ENCODE results near the gene APCDD1. TPM values are rescaled to one million over a fixed set of nuclear protein-coding genes. Genes with fewer than 3 reads are reported as not detected.
A peak's percentile ranks its signal among the peaks of the same experiment; 100 is the strongest.

APCDD1 gene
- total and polyA plus RNA-seq, 2 experiments from 2014 or later: 0.31 to 1.0 TPM

DNA sequence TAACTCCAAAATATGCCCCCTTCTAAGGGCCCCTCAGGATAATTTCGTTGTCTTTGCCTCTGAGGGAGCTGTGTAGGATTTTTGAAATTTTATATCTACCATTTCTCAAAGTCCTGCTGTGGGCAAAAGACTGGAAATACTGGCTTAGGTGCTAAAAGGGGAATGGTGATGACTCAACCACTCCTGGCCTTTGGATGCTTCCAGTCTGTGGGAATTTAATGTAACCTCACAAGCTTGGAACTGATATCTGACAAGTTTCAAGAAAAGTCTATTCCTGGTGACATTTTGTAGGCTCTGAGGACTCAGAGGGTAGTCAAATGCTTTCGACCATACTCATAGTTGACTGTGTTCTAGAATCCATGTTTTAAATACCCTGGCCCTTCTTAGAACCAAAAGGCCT, 3.4 kb upstream of the APCDD1 start (continued):
- TF ChIP-seq, protein P1, sequence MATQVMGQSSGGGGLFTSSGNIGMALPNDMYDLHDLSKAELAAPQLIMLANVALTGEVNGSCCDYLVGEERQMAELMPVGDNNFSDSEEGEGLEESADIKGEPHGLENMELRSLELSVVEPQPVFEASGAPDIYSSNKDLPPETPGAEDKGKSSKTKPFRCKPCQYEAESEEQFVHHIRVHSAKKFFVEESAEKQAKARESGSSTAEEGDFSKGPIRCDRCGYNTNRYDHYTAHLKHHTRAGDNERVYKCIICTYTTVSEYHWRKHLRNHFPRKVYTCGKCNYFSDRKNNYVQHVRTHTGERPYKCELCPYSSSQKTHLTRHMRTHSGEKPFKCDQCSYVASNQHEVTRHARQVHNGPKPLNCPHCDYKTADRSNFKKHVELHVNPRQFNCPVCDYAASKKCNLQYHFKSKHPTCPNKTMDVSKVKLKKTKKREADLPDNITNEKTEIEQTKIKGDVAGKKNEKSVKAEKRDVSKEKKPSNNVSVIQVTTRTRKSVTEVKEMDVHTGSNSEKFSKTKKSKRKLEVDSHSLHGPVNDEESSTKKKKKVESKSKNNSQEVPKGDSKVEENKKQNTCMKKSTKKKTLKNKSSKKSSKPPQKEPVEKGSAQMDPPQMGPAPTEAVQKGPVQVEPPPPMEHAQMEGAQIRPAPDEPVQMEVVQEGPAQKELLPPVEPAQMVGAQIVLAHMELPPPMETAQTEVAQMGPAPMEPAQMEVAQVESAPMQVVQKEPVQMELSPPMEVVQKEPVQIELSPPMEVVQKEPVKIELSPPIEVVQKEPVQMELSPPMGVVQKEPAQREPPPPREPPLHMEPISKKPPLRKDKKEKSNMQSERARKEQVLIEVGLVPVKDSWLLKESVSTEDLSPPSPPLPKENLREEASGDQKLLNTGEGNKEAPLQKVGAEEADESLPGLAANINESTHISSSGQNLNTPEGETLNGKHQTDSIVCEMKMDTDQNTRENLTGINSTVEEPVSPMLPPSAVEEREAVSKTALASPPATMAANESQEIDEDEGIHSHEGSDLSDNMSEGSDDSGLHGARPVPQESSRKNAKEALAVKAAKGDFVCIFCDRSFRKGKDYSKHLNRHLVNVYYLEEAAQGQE (IDR thresholded peaks at IDR 0.05; ENCODE audit: unreplicated experiment): no peak
- TF ChIP-seq STAT1 (IDR thresholded peaks at IDR 0.05; ENCODE audit: unreplicated experiment): no peak
- TF ChIP-seq, protein P2, sequence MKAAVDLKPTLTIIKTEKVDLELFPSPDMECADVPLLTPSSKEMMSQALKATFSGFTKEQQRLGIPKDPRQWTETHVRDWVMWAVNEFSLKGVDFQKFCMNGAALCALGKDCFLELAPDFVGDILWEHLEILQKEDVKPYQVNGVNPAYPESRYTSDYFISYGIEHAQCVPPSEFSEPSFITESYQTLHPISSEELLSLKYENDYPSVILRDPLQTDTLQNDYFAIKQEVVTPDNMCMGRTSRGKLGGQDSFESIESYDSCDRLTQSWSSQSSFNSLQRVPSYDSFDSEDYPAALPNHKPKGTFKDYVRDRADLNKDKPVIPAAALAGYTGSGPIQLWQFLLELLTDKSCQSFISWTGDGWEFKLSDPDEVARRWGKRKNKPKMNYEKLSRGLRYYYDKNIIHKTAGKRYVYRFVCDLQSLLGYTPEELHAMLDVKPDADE (IDR thresholded peaks at IDR 0.05): no peak
- no peak for TF ChIP-seq ZNF114 (CRISPR knock-in tag; IDR thresholded peaks at IDR 0.05)
- TF ChIP-seq EZH2phosphoT487 (IDR thresholded peaks at IDR 0.05; ENCODE audit: unreplicated experiment): no peak
- no peak for TF ChIP-seq ZNF331 (CRISPR knock-in tag; IDR thresholded peaks at IDR 0.05; ENCODE audit: low read depth)
- TF ChIP-seq CREB1 (CRISPR knock-in tag; IDR thresholded peaks at IDR 0.05; ENCODE audit: low read depth): no peak
- TF ChIP-seq POLR2AphosphoS5 (IDR thresholded peaks at IDR 0.05; ENCODE audit: low read depth): no peak
- TF ChIP-seq, protein P3, sequence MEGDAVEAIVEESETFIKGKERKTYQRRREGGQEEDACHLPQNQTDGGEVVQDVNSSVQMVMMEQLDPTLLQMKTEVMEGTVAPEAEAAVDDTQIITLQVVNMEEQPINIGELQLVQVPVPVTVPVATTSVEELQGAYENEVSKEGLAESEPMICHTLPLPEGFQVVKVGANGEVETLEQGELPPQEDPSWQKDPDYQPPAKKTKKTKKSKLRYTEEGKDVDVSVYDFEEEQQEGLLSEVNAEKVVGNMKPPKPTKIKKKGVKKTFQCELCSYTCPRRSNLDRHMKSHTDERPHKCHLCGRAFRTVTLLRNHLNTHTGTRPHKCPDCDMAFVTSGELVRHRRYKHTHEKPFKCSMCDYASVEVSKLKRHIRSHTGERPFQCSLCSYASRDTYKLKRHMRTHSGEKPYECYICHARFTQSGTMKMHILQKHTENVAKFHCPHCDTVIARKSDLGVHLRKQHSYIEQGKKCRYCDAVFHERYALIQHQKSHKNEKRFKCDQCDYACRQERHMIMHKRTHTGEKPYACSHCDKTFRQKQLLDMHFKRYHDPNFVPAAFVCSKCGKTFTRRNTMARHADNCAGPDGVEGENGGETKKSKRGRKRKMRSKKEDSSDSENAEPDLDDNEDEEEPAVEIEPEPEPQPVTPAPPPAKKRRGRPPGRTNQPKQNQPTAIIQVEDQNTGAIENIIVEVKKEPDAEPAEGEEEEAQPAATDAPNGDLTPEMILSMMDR (conservative IDR thresholded peaks at IDR 0.05; ENCODE audit: low read depth in 2 of 2): no peak

DNA sequence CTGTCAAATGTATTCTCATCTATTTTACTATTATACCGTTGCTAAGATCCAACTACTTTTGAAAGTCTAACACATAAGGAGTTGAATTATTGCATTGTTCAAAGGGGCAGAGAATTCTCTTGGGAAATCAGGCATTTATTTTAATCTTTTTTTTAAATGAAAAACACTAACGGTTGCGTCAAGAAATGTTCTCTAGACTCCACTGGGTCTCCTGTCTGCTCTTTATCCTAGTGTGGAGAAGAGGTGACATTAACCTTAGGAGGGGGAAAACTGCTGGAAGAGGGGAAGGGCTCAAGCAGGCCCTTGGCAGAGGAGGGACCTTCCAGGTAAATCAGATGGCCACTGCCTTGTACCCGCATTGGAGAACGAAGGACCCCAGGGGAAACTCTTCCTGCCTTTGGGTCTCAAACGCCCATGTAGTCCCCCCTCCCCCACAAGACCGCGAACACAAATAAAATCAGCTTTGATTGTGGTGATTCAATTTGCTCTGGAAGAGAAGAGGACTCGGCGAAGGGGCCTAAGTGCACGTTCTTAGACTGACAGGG, 1.1 kb upstream of the APCDD1 start:
- H3K4me2 ChIP-seq: peak overlapping the region; percentile 90
- H3K4me1 Mint-ChIP-seq: peaks cover 22% of the 10 kb centered on the region
- H3F3A ChIP-seq (replicated peaks; ENCODE audit: low read depth): 0 out of 2 replicates have a peak, but pooled peaks cover 3% of the 10 kb centered on the region
- H3K9me3 Mint-ChIP-seq: no peaks in the 10 kb centered on the region
- DNase-seq (ENCODE audit: low spot score) (no peak), ATAC-seq (peak; percentile 6; the same call in 2 of the 3 replicates)
- H2AFZ ChIP-seq: peak overlapping the region; percentile 98
- peak overlapping the region; percentile 80 for H3K4me3 Mint-ChIP-seq
- no peaks in the 10 kb centered on the region for H3K36me3 ChIP-seq (ENCODE audit: insufficient read depth)
- peaks cover 12% of the 10 kb centered on the region; the same call in 1 of the 2 replicates for H3K4me1 ChIP-seq (ENCODE audit: insufficient read depth)
- no peak for TF ChIP-seq EZH2 (IDR thresholded peaks at IDR 0.05; ENCODE audit: low read depth, unreplicated experiment)
- TF ChIP-seq EZH2phosphoT487 (IDR thresholded peaks at IDR 0.05; ENCODE audit: unreplicated experiment): no peak
- TF ChIP-seq STAT1 (IDR thresholded peaks at IDR 0.05; ENCODE audit: unreplicated experiment): no peak
- no peak overlapping the region for H3K27ac ChIP-seq (ENCODE audit: low read depth)
- H3K79me2 ChIP-seq (replicated peaks; ENCODE audit: insufficient read depth): no peaks in the 10 kb centered on the region
- H3K9me2 ChIP-seq (ENCODE audit: insufficient read depth): no peaks in the 10 kb centered on the region
- H3K4me3 ChIP-seq: peak overlapping the region; percentile 88
- no peak overlapping the region for H3K27ac Mint-ChIP-seq
- H3K27me3 ChIP-seq (ENCODE audit: insufficient read depth): peaks cover 59% of the 10 kb centered on the region
- H3K36me3 Mint-ChIP-seq (ENCODE audit: low read depth): no peaks in the 10 kb centered on the region
- peaks cover 26% of the 10 kb centered on the region for H3K27me3 Mint-ChIP-seq (ENCODE audit: insufficient read depth, low read depth, poor library complexity)
- no peaks in the 10 kb centered on the region; the same call in none of the 2 replicates for H4K20me1 ChIP-seq (replicated peaks; ENCODE audit: insufficient read depth)

Measured in GM23338 (cell line).